Activated T-cell treated with anti-CD3 and anti-CD28 coated beads, Interleukin-2, amount 50 U/mL, for 1 hour (primary cell): ENCODE measurements around the gene CRYBG3.
A peak's percentile ranks its signal among the peaks of the same experiment; 100 is the strongest.

Experiments
- DNase-seq: peaks from one replicate; pipeline ENCODE4 v3.0.0-alpha.2; 2020

CRYBG3 gene

DNA sequence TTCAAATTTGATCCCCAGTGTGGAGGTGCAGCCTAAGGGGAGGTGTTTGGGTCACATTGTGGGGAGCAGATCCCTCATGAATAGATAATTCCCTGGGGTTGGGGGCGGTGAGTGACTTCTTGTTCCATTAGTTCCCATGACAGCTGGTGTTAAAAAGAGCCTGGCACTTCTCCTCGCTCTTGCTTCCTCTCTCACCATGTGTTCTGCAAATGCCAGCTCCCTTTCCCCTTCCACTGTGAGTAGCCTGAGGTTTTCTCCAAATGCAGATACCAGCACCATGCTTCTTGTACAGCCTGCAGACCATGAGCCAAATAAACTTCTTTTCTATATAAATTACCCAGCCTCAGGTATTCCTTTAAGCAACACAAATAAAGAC lies 127.3 kb downstream of the CRYBG3 start:
- DNase-seq: no peak

DNA sequence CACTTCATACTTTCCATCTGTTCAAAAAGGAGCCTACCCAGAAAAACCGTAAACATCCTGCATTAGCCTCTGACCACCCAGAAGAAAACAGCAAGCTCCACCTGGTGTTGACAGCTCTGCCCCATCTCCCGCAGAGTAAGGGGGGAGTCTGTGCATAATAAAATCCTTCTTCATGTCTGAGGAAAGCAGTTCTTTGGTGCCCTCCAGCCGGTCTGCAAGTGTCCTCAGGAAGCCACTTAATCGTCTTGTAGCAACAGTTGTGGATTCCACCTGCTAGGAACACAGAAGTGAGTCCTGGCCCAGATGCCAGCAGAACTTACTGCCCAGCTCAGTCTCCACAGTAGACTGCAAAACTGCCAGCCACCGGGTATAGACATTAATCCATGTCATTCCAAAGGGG lies 127.9 kb downstream of the CRYBG3 start:
- DNase-seq: no peak

GRCh38 chr3:97950360-97950759 lies 128.5 kb downstream of the CRYBG3 start:
- no peak for DNase-seq

DNA sequence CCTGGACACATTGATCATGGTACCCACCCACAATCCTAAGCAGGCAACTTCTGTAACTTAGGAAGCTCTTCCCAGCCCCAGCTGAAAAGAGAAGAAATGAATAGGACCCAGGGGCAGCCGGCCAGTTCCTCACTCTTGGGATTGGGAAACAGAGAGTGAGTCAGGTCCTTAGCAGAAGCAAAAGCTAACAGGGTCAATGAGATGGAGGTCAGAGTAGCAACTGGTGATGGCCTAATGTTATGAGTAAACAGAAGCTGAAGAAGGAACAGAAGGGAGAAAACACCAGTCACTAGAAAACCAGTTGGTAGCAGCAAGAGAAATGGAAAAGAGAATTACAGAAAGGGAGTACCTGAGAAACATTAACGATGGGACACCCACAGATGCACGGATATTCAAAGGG lies 130.5 kb downstream of the CRYBG3 start:
- no peak for DNase-seq

DNA sequence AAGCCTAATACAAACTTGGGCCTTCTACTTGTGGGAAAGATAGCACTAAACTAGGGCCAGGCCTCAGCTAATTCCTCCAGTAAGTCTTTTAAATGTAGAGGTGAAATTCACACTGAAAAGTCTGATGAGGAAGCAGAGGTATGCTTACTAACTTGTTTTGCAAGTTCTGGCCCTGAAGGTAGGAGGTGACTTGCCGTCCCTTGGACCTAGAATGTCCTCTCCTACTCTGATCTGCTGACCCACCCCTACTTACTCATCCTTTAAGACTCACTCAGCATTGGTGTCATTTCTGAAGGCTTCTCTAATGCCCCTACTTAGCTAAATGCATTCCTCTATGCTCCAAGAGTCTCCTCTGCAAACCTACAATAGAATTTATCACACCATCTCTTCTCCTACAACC lies 131.1 kb downstream of the CRYBG3 start:
- no peak for DNase-seq

DNA sequence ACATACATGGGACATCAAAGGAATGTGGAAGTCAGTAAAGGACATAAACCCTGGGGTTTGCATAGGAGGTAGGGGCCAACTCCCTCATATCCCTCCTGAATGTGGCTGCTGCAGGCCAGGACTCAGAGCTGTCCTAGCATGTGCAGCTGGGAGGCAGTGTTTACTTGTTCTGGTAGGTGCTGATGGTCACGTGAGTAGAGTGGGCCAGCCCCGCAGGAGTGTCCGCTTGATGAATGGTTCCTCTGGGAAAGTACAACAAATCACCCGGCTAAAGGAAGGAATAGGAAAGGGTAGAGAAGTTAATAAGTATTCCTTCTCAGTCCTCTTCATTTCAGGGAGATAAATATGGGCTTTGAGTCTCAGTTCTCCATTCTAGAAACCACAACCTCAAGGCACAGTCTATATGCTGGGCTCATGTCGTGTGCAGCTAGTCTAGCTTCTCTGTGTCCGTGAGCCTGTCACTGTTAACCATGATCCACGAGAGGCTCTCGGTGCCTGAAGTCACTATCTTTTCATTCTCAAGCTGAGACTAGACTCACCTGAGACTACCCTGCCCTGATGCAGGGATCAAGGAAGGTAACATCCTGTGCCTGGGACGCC lies 132.5 kb downstream of the CRYBG3 start:
- no peak for DNase-seq

GRCh38 chr3:97956051-97956450 lies 134.2 kb downstream of the CRYBG3 start:
- DNase-seq: no peak

DNA sequence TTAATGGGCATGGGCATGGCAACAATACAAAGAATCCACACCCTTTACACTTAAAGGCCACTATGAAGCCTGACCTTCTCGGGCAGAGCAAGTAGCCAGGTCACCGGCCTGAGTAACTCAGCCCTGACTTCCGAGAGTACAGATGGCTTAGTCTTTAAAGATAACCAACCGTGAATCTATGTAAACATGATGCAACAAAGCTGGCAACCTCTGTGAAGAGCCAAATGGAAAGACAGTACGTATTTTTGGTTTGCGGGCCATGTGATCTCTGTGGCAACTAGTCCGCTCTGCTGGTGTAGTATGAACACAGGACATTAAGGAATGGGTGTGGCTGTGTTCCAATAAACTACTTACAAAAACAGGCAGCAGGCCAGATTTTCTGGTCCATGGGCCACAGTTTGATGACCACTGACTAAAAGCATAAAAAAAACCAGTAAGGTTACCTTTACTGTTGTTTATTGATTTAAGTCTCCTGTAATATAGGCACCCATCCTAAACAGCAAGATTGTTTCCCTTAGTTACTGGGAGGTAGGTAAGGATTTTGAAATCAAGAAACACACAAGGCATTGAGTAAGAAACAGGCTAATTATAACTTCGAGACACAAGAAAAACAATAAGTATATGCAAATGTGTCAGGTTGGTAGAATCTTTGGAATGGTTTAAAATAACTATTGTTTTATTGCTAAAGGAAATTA lies 136.0 kb downstream of the CRYBG3 start:
- DNase-seq: no peak

DNA sequence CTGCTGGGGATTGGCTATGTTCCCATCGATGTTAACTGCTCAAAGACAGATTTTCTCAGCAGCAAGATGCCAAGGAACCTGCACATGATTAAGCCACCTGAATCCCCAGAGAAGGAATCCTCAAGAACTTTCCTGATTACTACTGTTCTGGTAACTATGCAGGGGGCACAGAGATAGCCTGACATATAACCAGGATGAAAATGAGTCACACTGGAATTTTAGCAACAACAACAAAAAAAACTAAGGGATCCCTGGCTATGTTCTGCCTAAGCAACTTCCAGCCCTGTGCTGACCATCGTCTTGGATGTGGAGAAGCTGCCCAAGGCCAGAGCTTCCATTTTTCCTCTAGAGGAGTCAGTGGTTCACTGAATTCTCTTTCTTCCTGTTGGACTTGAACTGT lies 136.6 kb downstream of the CRYBG3 start:
- no peak for DNase-seq

DNA sequence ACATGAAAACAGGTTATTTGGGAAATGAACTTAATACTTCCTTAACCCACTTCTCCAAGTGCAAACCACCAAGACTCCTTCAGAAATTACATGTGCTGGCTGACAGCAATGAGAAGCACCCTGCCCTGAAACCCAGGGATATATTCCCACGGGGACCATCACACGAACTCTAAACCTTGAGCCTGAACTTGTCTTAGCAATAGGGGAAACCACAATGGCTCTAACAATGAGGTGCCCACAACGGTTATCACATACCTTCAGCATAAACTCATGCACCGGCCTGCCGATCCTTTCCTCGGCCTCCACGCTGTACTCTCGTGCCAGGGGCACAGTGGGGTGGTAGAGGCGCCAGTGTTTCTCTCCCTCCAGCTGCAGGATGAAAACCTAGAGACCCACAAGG lies 137.0 kb downstream of the CRYBG3 start:
- DNase-seq: no peak

- DNase-seq: no peak
These were observed 138.1 kb downstream of the CRYBG3 start for GRCh38 chr3:97959872-97960271.

DNA sequence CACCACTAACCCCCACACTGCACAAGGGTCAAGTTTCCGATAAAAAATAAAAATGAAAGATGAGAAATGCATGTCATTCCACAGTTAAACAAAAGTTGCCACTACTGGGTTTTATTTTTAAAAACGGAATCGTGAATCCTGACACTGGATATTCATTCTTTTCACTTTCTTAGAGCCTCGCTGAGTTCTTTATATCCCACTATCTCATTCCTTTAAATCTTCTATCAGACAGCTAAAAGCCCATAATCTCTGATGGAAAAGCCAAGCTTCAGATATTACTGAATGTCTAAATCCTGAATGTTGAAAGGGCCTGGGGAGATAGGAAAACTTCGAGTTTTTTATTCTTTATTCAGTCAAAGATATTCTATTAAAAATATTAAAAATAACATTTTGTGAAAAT lies 138.7 kb downstream of the CRYBG3 start:
- DNase-seq: no peak

DNA sequence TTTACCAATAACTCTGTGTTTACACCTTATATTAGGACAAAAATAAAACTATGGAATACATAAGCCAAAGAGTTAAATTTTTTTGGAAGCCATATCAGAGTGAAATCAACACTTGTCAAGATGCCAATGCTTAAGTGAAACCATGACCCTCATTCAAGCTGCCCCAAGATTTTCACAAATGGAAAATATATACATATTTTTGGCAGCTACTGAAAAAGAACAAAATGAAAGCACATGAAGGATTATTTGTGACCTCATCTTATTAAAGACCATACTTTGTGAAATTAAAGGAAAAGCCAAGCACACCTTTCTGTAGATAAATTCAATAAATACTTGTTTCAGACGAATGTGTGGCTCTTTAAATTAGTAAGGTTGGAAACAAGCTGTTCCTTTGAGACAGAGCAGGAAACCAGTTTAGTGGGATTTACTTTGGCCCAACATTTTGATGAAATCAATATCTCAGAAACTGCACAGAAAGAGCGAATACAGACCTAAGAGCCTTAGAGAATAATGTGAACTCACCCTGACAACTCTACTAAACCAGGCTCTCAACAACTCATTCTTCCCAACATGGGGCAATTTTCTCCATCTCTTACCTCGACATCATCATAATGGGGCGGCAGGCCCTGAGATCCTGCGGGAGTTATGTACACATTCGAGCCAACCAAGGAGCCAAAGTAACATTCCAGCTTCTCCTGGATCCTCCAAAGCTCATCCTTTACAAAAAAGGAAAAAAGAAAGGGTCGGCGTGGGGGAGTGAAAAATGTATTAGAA lies 139.4 kb downstream of the CRYBG3 start:
- no peak for DNase-seq

DNA sequence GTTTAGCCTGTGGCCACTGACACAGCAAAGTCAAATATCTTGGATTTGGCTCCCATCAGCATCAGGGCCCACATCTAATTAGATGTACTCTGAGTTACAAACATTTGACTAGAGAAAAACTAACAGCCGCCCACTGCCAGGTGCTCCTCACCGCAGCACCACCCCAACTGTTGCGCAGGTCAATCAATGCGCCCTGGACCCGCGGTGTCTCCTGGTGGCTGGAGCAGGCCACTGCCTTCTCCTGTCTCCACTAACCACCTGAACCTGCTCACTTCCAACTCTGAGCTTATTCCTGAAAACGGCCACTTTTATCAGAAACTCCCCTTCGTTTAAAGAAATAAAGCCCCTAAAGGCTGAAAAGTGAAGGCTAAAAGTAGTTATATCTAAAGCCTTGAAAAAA lies 146.2 kb downstream of the CRYBG3 start:
- no peak for DNase-seq

GRCh38 chr3:97968376-97968775 lies 146.6 kb downstream of the CRYBG3 start:
- DNase-seq: no peak

DNA sequence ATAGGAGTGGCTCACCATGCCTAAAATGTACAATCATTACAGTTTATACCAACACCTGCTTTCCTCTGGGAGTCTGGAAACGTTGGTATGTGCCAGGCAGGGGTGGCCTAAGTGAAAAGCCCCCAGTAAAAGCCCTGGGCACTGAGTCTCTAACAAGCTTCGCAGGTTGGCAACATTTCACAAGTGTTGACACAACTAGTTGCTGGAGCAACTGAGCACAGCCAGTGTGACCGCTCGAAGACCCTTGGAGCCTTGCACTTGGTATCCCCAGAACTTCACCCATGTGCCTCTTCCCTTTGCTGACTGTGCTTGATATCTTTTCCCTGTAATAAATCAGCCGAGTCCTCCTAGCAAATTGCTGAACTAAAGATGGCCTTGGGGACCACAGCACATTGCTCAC lies 147.7 kb downstream of the CRYBG3 start:
- no peak for DNase-seq

- DNase-seq: no peak
These were observed 148.3 kb downstream of the CRYBG3 start for GRCh38 chr3:97970156-97970555.

GRCh38 chr3:97970956-97971620 lies 149.3 kb downstream of the CRYBG3 start:
- DNase-seq: no peak

DNA sequence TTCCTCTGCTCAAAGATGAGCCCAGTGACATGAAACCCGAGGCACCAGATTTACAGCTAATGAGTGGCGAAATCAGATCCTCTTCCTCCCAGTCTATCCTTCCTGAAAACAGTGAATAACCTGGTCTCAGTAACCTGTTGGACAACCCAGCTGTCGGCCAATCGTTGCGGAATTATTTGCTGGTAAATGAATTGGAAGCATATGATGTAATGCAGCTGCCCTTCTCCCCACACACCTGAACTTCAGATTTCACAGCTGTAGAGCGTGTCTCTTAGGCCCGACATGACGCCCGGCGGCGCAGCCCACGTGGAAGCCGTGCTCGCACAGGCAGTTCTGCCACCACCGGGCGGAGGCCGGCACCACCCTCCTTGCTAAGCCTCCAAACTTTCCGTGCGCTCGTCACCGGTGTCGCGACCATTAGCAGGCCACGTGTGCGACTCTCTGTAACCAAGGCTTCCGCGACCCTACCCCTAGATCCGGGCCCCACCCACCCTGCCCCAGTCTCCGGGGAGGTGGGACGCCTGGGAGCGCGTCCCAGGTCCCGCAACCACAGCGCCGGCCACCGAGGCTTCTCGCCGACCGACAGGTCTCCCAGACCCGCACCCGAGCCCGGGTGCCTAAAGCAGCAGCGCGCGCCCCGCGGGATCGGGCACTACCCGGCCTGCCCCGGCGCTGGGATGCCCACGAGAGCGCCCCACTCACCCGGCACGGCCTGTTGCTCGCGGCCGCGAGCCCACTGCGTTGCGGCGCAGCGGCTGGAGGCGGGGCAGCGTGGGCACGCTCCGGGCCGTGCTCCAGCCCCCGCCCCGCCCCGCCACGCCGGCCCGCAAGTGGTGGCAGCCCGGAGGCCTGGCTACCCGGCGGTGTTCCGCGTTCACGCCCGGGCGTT lies 150.1 kb downstream of the CRYBG3 start, which contains the start of gene RIOX2:
Gene RIOX2, minus strand, starts transcription at position 753 of the 889 bp plus-strand sequence. CDS start 4,838 bp downstream, outside the sequence.
- DNase-seq: peak; percentile 80

DNA sequence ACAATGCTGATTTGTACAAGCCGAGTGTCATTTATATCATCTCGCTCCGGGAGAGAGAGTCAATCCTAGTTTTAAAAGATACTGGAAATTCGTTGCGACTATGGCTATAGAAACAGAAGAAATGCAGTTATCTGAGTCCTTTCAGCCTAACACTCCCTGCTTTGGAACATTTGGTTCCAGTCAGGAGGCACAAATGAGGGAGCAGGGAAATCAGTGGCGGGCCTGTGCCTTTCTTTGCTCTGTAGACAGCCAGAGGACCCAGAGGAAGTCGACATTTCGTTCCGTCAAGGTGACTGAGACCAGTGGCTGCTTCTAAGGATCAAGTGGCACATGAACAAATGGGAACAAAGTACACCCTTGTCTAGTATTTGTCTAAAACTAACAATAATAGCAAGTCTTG lies 151.2 kb downstream of the CRYBG3 start:
- DNase-seq: no peak

GRCh38 chr3:97974996-97975395 lies 153.2 kb downstream of the CRYBG3 start:
- DNase-seq: no peak

DNA sequence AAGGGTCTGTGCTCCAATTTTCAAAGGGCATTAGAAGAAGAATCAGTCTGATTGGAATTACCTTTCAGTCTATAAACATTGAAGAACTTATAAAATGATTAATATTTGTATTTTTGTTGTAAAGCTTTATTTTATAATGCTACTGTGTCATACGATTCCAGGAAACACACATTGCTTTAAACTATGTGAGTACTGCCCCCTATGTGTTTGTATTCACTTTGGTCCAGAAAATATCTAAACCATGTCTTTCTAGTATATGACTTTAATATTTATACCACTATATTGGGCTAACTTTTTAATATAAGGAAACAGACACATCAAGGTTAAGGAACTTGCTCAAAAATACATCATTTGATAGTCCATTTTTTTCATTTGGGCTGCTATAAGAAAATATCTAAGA lies 153.7 kb downstream of the CRYBG3 start:
- DNase-seq: no peak

- no peak for DNase-seq
These were observed 157.8 kb downstream of the CRYBG3 start for GRCh38 chr3:97979610-97980009.
